HCT116 (cell line): Measurements from ENCODE around the gene FKBP1C.

Source experiments
- EZH2 ChIP-seq: fragments of 200-600 bp; sonication (generic); IDR thresholded peaks from 2 replicates; pipeline ENCODE4 v1.6.1; 2017; ENCODE audit warnings: antibody characterized with exemption, mixed run types
- YY1 ChIP-seq: IDR thresholded peaks from 2 replicates; pipeline ENCODE4 v1.6.1; 2011; ENCODE audit warnings: low read length, low read depth, moderate library complexity, mild to moderate bottlenecking; ENCODE audit not compliant: insufficient replicate concordance; ENCODE audit errors: extremely low read depth
- TF ChIP-seq, protein P1 (sequence below): IDR thresholded peaks from 2 replicates; pipeline ENCODE4 v1.6.1; 2011; ENCODE audit warnings: mild to moderate bottlenecking, low read length, moderate library complexity; ENCODE audit not compliant: insufficient replicate concordance; ENCODE audit errors: extremely low read depth

DNA sequence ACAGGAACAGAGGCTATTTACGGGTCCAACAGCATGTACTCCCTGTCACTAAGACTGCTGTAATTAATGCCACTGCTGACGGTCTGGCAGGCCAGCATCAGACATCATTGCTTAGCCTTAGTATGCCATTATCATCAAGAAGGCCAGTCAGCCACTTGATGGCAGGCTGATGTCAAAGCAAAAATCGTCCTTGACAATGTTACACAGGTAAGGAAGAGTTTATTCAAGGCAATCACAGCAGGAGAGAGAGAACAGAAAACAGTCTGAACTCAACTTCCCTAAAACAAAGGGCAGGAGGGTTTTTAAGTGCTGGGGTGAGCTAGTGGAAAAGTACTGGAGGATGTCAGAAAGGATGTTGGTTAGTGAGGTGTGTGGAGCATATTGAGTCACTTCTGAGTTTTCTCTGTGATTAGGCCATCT lies 25.1 kb downstream of the FKBP1C start:
- TF ChIP-seq EZH2 (no peak), YY1 (no peak)
- TF ChIP-seq, protein P1, sequence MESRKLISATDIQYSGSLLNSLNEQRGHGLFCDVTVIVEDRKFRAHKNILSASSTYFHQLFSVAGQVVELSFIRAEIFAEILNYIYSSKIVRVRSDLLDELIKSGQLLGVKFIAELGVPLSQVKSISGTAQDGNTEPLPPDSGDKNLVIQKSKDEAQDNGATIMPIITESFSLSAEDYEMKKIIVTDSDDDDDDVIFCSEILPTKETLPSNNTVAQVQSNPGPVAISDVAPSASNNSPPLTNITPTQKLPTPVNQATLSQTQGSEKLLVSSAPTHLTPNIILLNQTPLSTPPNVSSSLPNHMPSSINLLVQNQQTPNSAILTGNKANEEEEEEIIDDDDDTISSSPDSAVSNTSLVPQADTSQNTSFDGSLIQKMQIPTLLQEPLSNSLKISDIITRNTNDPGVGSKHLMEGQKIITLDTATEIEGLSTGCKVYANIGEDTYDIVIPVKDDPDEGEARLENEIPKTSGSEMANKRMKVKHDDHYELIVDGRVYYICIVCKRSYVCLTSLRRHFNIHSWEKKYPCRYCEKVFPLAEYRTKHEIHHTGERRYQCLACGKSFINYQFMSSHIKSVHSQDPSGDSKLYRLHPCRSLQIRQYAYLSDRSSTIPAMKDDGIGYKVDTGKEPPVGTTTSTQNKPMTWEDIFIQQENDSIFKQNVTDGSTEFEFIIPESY: no peak
